GM06990 (cell line): ENCODE measurements around the gene CCDC57.

Experiments used
- DNase-seq: peaks from one replicate; pipeline ENCODE4 v3.0.0-alpha.2; 2011; ENCODE audit not compliant: insufficient read length; ENCODE audit errors: extremely low read depth
- H3K27me3 ChIP-seq: replicated peaks from 2 replicates; pipeline ENCODE4 v1.6.0; 2011; ENCODE audit warnings: low read length; ENCODE audit not compliant: control insufficient read depth, insufficient read depth
- H3K36me3 ChIP-seq: 2 replicates; pipeline ENCODE4 v1.5.1; 2011; ENCODE audit warnings: low read length; ENCODE audit not compliant: control insufficient read depth, insufficient read depth
- H3K4me3 ChIP-seq: replicated peaks from 2 replicates; pipeline ENCODE4 v1.5.1; 2011; ENCODE audit warnings: low read depth, mild to moderate bottlenecking, control low read depth, low read length
- CTCF ChIP-seq: IDR thresholded peaks from 2 replicates; pipeline ENCODE4 v1.5.1; 2011; ENCODE audit warnings: low read length, control low read depth, mild to moderate bottlenecking, inconsistent platforms; ENCODE audit not compliant: insufficient read depth, poor library complexity, severe bottlenecking

CCDC57 gene

GRCh38 chr17:82236142-82236971 is 23.7 kb upstream of the CCDC57 start:
- peak; percentile 36 for DNase-seq
- Histone ChIP-seq H3K36me3 (peaks cover 14% of the 10 kb centered on the region), H3K27me3 (no peaks in the 10 kb centered on the region), H3K4me3 (no peak overlapping the region)
- TF ChIP-seq CTCF, result peak; percentile 94

GRCh38 chr17:82235775-82236141 is 23.1 kb upstream of the CCDC57 start:
- H3K27me3 ChIP-seq, result no peaks in the 10 kb centered on the region
- H3K4me3 ChIP-seq, result no peak overlapping the region
- no peak for TF ChIP-seq CTCF
- peak; percentile 12 for DNase-seq
- peaks cover 13% of the 10 kb centered on the region for H3K36me3 ChIP-seq

DNA sequence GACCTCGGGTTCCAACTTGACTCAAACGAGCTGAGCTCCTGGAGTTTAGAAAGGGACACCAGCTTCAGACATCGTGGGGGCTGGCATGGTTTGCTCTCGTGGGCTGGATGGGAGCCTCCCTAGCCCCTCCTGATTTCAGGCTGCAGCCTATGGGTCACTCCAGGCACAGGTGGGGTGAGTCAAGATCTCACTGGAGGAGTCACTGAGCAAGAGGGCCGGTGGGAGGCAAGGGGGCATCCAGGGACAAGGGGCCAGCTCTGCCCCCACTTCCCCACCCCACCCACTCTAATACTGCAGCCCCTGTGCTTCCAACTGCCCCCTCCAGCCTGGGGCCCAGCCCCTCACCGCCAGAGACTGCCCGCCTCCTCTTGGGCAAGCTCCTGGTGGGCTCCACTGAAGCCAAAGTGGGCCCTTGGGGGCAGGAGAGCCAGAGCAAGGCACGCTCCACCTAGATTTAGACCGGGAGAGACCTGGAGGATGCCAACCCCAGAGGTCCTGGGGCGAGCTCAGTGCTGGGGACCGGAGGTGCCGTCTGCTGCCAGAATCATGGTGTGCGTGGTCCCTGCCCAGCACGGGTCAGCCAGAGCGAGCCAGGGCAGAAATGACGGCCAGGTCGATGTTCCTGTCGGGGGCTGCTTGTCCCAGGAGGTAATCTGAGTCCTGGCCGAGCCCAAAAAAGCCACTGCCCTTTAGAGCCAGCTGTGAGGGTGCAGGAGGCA is 22.6 kb upstream of the CCDC57 start:
- no peaks in the 10 kb centered on the region for H3K27me3 ChIP-seq
- no peak for DNase-seq
- TF ChIP-seq CTCF, result no peak
- peaks cover 8% of the 10 kb centered on the region for H3K36me3 ChIP-seq
- no peak overlapping the region for H3K4me3 ChIP-seq

DNA sequence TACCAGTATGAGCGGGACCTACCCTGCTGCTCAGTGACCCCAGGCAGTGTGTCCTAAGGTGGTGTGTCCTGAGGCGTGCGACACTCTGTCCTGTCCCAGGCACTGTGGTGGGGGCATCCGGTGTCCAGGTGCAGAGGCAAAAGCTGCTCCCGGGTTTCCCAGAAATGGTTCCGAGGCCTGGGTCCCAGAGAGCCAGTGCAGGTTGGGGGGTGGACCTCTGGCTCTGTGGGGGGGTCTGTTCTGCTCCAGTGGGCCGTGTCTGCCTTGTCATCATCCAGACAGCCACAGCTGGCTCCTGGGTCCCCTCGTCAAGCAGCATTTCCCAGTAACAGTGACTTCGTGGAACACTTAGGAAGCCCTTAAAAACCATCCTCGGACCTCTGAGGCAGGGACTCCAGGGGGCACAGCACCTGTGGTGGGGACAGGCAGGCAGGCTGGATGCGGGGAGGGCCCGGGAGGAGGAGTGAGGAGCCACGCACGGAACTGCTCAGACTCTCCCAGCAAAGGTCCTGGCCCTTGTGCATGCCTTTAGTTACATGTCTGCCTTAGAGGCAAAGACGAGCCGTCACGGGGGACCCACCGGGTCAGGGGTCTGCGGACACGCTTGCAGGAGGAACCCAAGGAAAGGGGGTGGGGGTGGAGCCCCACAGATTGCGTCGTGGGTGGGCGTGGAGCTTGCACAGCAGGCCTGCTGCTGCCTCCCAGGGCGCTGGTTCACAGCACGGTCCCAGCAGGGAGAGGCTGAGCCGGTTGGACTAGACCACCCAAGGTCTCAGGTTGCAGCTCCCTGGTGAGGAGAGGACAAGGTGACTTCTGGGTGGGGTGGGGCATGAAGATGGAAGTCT is 21.8 kb upstream of the CCDC57 start:
- peaks cover 5% of the 10 kb centered on the region for H3K36me3 ChIP-seq
- TF ChIP-seq CTCF, result no peak
- no peak overlapping the region for H3K4me3 ChIP-seq
- DNase-seq, result peak; percentile 38
- H3K27me3 ChIP-seq, result no peaks in the 10 kb centered on the region

- Histone ChIP-seq H3K27me3 (no peaks in the 10 kb centered on the region), H3K36me3 (peaks cover 2% of the 10 kb centered on the region), H3K4me3 (no peak overlapping the region)
- TF ChIP-seq CTCF, result no peak
- peak; percentile 40 for DNase-seq
These were observed 20.5 kb upstream of the CCDC57 start for GRCh38 chr17:82232876-82233785.
